UCSD-AML1 (cell line): ENCODE data around the gene SFTPA1.
"Not testable (repeated sequence)": the region's sequence is repeated elsewhere in the genome, so short reads cannot be mapped to it uniquely, and the experiment has no call there.

Source experiments
- DNase-seq: peaks from one replicate; lab custom pipeline; 2025; ENCODE audit not compliant: unreplicated experiment; lab: John Stamatoyannopoulos, UW

The SFTPA1 gene

DNA sequence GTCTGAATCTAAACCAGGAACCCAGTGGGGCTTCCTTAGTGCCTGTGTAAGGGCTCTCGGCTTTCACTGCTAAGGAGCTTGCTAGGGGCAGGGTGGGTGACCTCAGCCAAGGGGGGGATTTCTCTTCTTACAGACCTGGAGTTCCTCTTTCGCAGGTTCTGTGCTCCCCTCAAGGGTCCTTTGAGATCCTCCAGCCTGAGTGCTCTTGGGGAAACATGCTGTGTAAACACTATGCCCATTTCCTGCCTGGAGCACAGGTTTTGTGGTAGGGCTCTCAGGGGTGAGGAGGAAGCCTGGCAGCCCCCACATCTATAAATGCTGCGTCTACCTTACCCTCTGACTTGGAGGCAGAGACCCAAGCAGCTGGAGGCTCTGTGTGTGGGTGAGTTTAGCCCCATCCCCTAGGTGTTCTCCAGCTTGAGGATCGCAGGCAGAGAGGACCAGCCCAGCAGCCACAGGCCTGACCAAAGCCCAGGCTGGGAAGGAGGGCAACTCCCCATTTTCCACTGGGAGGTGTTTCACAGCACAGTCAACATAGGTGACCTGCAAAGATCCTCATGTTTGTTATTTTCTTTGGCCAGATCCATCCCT lies at the start of gene SFTPA1:
SFTPA1 (plus strand) TSS at position 339 of the 591 bp plus-strand sequence. CDS start 887 bp downstream, outside the sequence.
- DNase-seq = no peak

DNA sequence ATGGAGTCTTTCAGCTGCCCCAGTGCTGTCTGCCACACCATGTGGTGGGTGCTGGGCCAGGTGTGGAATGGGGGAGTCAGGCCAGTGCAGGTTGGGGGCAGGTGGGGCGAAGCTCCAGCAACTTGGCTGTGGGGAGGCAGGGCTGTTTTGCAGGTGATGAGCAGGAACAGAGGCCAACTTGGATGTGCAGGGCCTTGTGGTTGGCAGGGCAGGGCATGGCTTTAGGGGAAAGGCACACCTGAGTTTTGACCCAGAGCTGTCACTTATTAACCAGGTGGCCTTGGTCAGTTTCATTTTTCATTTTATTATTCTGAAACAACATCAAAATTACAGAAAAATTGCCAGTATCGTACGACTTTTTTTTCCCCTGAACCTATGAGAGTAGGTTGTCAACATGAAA lies 49.5 kb upstream of the SFTPA1 start:
- DNase-seq = no peak

DNA sequence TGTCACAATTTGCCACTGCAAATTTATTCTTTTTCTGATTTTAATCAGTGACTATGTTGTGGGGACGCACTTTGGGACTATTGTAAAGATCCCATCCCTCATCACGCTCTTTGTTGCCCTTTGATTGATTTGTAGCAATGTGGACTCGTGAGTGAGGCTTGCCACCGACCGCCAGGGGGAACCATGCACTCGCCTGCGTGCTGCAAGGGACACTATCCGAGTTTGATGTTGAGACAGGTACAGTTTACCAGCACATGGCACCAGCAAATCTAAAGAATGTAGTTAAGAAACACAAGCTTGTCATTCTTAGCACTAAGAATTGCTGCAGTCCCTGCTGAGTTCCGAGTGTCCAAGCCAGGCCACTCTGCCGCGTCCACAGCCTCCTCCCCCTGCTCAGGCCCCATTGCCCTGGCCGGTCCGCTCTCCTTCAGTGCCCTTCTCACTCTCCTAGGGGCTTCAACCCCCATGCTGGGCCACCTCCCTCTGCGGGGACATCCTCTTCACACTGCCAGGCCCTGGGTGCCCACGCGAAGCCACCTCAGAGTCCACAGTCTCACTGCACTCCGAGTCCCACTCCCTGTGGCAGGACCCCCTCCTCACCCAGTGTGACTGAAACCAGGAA lies 48.5 kb upstream of the SFTPA1 start:
- DNase-seq = peak; percentile 59

DNA sequence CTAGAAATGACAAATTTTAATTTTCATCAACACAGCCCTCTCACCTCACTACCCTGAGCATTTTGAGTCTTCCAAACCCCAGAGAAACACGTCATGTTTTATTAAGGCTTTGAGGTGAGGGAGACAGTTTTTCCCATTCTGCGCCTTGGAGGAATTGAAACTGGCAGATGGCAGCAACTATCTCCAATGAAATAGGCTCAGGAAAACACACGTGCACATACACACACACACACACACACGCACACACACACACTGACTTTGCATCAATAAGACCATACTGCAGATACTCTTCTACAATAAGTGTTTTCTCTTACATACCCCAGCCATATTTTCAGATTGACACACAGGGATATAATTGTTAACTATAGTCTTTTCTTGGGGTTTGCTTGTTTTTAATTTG lies 47.3 kb upstream of the SFTPA1 start:
- DNase-seq = no peak

DNA sequence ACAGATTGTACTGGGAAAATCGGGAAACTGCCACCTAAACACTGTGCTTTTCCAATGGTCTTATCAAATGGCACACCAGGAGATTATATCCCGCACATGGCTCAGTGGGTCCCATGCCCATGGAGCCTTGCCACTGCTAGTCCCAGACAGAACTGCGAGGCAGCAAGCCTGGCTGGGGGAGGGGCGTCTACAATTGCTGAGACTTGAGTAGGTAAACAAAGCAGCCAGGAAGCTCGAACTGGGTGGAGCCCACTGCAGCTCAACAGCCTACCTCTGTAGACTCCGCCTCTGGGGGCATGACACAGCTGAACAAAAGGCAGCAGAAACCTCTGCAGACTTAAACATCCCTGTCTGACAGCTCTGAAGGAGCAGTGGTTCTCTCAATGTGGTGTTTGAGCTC lies 40.1 kb upstream of the SFTPA1 start:
- not testable (repeated sequence) for DNase-seq

DNA sequence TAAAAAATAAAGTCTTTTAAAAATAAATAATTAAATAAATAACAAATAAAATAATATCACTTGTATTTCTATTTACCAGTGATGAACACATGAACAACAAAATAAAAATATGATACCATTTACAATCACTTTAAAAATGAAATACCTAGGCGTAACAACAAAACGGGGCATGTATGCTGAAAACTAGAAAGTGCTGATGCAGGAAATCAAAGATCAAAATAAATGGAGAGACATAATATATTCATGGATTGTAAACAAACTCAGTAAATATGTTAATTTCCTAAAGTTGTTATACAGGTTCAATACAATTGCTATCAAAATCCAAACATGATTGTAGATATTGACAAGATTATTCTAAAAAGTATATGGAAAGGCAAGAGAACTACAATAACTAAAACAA lies 31.4 kb upstream of the SFTPA1 start:
- DNase-seq = no peak

DNA sequence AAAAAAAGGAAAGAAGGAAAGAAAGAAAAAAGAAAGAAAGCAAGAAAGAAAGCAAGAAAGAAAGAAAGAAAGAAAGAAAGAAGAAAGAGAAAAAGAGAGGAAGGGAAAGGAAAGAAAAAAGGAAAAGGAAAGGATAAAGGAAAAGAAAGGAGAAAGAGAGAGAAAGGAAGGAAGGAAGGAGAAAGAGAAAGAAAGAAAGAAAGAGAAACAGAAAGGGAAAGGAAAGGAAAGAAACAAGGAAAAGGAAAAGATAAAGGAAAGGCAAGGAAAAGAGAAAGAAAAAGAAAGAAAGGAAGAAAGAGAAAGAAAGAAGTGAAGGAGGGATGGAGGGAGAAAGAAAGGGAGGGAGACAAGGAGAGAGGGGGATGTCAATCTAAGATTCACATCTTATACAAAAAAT lies 29.7 kb upstream of the SFTPA1 start:
- no peak for DNase-seq

DNA sequence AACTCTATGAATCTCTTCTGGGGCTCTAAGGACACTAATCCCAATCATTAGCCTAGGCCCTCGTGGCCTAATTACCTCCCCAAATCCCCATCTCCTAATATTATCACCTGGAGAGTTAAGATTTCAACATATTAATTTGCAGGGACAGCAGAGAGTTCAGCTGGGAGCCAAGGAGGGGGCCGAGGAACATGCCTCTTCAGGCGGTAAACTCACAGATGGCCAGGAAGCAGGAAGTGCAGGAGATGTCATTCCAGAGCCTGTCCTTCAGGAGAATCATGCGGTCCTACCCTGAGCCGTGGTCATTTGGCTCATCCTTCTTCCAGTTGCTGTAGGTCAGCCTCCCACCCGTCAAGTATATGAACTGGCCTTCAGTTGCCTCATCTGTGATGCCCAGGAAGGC lies 28.6 kb upstream of the SFTPA1 start:
- no peak for DNase-seq

DNA sequence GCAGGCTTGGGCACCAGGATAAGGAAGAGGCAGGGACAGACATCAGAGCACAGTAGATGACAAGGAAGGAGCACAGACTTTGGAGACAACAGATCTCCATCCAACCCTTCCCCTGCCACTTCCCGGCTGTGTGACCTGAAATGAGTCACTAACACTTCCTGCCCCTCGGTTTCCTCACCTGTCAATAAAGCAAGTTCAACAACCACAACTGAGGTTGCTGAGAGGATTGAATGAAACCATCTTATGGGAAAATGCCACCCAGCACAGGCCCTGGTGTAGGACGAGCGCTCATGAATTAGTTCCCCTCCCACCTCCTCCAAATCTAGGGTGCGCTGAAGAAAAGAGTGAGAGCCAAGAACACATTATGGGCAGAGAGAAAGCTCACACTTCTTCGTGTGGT lies 27.8 kb upstream of the SFTPA1 start:
- not testable (repeated sequence) for DNase-seq

DNA sequence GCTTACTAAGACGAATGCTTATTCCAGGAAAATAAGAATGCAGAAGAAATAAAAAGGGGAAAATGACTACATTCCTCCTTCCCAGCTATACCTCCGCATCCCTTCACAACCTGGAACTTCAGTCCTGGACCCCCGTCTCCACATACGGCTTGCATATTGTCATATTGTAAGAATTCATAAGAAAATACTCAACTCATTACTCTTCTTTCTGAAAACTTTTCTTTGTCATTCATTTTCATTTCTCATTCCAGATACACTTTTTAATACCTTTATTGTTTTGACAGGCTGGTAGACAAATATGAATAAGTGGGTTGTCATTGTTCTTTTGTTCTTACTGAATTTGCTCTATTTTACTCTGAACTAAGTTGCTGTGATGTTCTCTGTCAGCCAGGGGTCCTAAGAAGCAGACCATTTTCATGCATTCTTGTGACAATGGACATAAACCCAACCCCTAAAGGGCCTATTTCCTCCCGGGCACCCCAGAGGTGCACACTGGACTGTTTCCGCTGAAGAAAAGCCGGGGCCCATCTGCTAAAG lies 27.2 kb upstream of the SFTPA1 start:
- DNase-seq = no peak

DNA sequence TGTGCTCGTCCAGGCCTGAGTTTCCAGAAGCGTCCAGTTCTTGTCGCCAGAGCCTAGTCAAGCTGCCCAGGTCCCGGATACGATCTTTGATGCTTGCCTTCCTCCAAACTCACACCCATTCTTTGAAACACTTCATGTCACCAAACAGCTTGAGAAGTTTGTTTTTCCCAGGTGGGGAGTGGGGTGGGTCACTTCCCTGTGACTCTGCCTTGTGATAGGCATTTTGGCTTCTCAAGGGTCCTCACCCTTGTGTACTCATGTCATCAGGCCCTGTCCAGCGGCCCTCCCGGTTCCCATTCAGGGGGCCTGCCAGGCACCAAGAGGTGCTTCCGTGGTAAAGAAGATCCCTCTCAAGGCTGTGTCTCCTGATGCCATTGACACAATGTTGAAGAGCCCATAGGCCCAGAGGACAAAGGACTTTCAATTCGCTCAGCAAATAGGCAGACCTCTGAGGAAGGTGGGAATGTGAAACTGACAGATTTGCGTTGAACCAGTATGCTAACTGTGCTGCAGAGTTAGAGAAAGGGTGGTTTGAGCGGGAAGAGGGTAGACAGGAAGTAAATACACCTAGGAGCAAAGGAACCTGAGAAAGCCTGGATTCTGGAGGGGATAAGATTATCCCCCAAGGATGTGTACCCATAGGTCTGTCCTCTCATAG lies 24.7 kb upstream of the SFTPA1 start:
- DNase-seq = no peak

DNA sequence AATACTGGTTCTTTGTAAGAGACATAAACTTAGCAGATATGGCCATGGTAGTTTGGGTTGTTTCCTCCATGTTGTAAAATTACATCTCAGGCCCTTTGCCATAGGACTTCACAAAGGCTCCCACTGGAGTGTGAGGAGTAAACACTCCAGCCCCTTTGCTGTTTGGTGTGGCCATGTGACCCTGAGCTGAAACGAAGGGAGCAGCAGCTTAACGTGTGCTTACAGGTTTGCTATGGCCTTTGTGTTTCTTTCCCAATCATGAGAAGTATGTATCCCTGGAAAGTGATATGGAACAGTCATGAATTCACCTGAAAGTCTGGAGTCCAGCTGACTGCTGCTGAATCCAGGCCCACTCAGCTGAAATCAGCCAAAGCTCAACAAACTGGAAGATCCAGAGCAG lies 23.8 kb upstream of the SFTPA1 start:
- no peak for DNase-seq

DNA sequence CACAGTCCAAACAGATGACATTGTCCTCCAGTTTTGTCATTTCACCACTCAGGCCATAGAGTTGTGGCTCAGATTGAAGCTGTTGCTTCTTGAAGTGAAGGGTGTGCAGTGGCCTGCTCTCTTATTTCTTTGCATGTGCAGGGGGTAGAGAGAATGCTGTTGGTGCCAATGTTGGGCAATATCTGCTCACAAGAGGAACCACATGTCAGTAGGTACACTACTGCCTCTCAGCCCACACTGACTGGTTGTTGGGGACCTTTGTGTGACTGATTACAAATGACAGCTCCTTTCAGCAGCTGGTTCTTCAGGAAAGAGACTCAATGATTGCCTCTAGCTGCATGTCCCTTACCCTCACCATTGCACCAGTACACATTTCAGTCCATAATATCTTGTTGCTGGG lies 21.9 kb upstream of the SFTPA1 start:
- no peak for DNase-seq

DNA sequence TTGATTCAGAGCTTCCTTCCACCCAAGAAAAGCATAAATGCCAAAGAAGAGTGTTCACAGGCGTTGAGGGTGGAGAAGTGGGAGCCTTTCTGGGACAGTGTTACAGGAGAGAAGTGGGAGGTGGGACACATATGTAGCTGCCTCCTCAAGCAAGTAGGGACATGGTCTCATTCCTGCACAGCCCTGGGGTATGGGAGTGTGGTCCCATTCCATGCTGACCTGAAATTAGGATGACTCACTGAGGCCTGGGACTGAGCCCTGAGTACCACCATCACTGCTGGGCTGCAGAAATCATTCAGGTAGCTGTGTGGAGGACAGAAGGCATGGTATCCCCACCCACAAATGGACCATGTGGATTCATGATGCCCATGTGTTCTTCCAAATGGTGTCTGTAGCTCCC lies 17.4 kb upstream of the SFTPA1 start:
- no peak for DNase-seq

DNA sequence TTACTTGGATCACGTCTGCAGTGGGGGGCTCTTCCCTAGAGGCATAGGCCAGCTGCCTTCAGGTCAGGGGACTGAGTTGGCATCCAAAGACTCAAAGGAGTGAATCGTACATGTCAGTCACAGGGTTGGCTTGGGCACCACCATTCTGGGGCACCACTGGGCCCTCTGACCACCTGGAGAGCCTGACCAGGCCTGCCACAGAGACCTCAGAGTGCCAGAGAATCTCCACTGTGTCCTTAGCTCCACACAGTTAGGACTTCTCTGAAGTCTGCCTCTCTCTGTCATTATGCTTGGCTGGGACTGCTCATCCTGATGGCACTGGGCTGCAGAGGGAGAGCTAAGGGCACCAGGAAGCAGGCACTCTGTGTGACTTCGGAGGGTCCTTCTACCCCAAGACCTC lies 16.2 kb upstream of the SFTPA1 start:
- not testable (repeated sequence) for DNase-seq

DNA sequence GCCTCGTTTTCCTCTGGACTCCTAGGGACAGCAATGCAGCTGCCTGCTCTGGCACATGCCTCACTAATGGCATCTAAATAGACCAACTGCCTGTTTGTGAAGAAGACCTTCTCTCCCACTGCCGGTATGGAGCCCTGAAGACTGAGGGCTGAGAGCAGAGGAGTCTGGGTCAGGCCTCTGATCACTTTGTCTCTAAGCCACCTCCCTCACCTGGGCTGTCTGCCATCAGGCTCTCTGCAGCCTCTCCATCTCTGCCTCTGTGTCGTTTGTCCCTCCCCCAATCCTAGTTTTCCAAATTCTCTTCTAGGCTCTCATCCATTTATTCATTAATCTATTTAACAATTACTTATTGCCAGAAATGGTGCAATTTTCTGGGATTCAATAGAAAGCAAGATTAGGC lies 15.2 kb upstream of the SFTPA1 start:
- DNase-seq = no peak

DNA sequence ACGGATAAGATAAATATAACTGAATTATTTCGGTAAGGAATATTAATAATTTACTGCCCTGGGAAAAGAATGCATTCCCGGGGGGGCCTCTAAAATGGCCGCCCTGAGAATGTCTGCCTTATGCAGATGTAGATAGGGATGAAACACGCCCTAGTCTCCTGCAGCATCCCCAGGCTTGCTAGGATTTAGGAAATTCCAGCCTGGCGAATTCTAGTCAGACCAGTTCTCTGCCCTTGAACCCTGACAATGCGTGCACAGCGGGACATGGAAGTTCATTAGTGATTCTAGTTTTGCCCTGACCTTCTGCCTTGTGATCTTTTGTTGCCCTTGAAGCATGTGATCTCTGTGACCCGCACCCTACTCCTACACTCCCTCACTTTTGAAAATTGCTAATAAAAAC lies 11.1 kb upstream of the SFTPA1 start:
- DNase-seq = not testable (repeated sequence)

DNA sequence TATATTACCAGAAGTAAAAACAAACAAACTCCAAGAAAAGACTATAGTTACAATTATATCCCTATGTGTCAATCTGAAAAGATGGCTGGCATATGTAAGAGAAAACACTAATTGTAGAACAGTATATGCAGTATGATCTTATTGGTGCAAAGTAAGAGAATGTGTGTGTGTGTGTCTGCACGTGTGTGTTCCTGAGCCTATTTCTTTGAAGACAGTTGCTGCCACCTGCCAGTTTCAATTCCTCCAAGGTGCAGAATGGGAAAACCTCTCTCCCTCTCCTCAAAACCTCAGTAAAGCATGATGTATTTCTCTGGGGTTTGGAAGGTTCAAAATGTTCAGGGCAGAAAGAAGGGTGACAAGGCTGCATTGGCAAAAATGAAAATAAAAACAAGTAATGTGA lies 8.8 kb upstream of the SFTPA1 start:
- DNase-seq = no peak

DNA sequence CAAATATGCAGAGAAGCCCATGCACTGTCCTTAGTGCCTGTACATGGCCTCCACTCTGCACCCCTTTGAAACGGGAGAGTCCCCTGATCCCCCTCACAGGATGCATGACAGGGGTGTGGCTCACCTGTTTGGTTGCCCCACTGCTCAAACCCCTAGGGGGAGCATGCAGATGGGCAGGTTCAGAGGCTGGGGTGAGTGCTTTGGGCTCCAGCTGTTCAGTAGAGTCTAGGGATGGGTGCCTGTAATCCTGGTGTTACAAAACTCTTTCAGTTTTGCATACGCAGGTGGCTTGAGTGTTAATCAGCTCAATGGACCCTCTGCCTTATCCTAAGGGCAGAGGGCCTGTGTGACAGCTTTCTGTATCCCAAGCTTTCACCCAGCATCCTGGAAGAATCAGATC lies 7.8 kb upstream of the SFTPA1 start:
- DNase-seq = no peak

DNA sequence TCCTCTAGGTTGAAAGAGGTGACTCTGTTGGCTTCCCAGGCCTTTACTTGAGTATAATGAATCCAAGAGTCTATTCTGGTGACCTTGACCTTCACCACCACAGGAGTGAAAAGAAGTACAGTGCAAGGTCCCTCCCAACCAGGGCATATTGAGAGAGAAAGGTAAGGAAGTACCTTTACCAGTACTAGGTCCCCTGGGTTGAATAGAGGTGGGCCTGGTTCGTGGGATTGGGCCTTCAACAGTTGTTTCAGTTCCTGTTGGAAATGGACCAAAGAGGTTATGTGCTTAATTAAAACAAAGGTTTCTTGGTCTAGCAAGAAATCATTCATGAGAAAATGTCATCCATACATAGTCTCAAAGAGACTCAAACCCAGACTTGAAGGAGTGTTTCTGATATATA lies 6.4 kb upstream of the SFTPA1 start:
- DNase-seq = no peak

DNA sequence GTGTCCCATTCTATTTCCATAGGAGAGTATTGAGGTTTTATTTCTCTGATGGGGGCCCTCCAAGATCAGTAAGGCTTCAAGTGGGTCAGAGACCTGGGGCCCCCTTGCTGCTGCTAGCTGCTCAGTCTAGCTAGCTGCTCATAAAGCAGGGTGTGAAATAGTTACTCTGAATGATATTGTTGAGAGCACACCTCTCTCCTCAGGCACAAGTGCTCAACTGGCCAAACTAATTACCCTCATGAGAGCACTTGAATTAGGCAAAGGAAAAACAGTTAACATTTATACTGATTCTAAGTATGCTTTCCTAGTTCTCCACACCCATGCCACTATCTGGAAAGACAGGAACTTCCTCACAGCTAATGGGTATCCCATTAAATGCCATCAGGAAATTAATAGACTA lies 5.4 kb upstream of the SFTPA1 start:
- no peak for DNase-seq
